HCT116 (cell line): ENCODE results near the gene CD99L2. TPM values are rescaled to one million over a fixed set of nuclear protein-coding genes. Genes with fewer than 3 reads are reported as not detected.

Experiments
- ATAC-seq: fragments of 200-7000 bp; cut with Tn5 transposase; 2 replicates; pipeline ENCODE4 v1.9.1; 2020; ENCODE audit warnings: mild to moderate bottlenecking, moderate library complexity
- BruUV-seq: library from RNA; stranded (reverse); fragments of 400-500 nt; replicated peaks from 2 replicates; lab custom pipeline; 2021; lab: Mats Ljungman, UMichigan
- CTCF ChIA-PET: fragments of 300-600 bp; sonication (Branson Sonifier 250); formaldehyde crosslinking; loops from one replicate; lab custom pipeline; 2021; ENCODE audit warnings: antibody characterized with exemption; lab: Charles Lee
- POLR2A ChIA-PET: fragments of 300-600, 350-600 bp; sonication (Branson Sonifier 250); formaldehyde crosslinking; loops from one replicate; lab custom pipeline; 2021; ENCODE audit warnings: antibody characterized with exemption; lab: Charles Lee
- RAD21 ChIA-PET, 2 experiments: fragments of 300-600 bp; sonication (Branson Sonifier 250); formaldehyde crosslinking; loops; one replicate each; lab custom pipeline; 2023; ENCODE audit warnings: low total read pairs in 2 of 2; ENCODE audit not compliant: uncharacterized antibody in 2 of 2, unreplicated experiment in 2 of 2, low non-redundant PET in 1 of 2; lab: Charles Lee
- DNase-seq: peaks from one replicate; pipeline ENCODE4 v3.0.0-alpha.2; 2010; ENCODE audit warnings: low read depth, low spot score
- H2AFZ ChIP-seq: fragments of 200-600 bp; shearing (Covaris generic), sonication (generic); 2 replicates; pipeline ENCODE4 v1.6.1; 2017; ENCODE audit warnings: low read depth, mixed run types, mixed read lengths, antibody characterized with exemption, low read length; ENCODE audit not compliant: poor library complexity, severe bottlenecking
- H3K27ac ChIP-seq: 2 replicates; pipeline ENCODE4 v1.5.1; 2012; ENCODE audit warnings: low read depth, low read length
- H3K27me3 ChIP-seq: fragments of 200-600 bp; sonication (generic); 2 replicates; pipeline ENCODE4 v1.6.1; 2016; ENCODE audit warnings: mixed run types, low read length, mixed read lengths; ENCODE audit not compliant: insufficient read depth
- H3K36me3 ChIP-seq, 2 experiments: fragments of 200-500 bp in 1 of 2; fragments of 200-600 bp in 1 of 2; sonication (Bioruptor generic) in 1 of 2; sonication (generic) in 1 of 2; 2 replicates each; pipeline versions ENCODE4 v1.5.1 to v1.6.1; 2014 to 2016; ENCODE audit warnings: low read length in 2 of 2, inconsistent platforms in 1 of 2, mixed read lengths in 1 of 2, mixed run types in 1 of 2; ENCODE audit not compliant: insufficient read depth in 2 of 2, control insufficient read depth in 1 of 2
- H3K4me1 ChIP-seq, 2 experiments: fragments of 200-600 bp in 1 of 2; sonication (generic) in 1 of 2; 2 replicates each; pipeline versions ENCODE4 v1.5.1 to v1.6.1; 2012 to 2017; ENCODE audit warnings: low read length in 2 of 2, inconsistent platforms in 1 of 2, mild to moderate bottlenecking in 1 of 2, mixed read lengths in 1 of 2, mixed run types in 1 of 2, moderate library complexity in 1 of 2; ENCODE audit not compliant: insufficient read depth in 2 of 2, control insufficient read depth in 1 of 2
- H3K4me2 ChIP-seq: fragments of 200-600 bp; sonication (generic); 2 replicates; pipeline ENCODE4 v1.6.1; 2017; ENCODE audit warnings: mixed run types, low read length, mixed read lengths
- H3K4me3 ChIP-seq, 2 experiments: fragments of 200-600 bp in 1 of 2; sonication (generic) in 1 of 2; replicated peaks in 1 of 2; 2 replicates each; pipeline ENCODE4 v1.5.1; 2011 to 2016; ENCODE audit warnings: low read length in 2 of 2, control low read depth in 1 of 2, low read depth in 1 of 2, mild to moderate bottlenecking in 1 of 2, mixed read lengths in 1 of 2, mixed run types in 1 of 2
- H3K79me2 ChIP-seq: fragments of 200-600 bp; sonication (generic); 2 replicates; pipeline ENCODE4 v1.6.1; 2017; ENCODE audit warnings: mild to moderate bottlenecking, mixed run types, low read length, moderate library complexity, mixed read lengths; ENCODE audit not compliant: insufficient read depth
- H3K9ac ChIP-seq: fragments of 200-600 bp; sonication (generic); 2 replicates; pipeline ENCODE4 v1.6.1; 2016; ENCODE audit warnings: low read length, mixed read lengths
- H3K9me2 ChIP-seq: fragments of 200-600 bp; sonication (generic), shearing (Covaris generic); 2 replicates; pipeline ENCODE4 v1.6.1; 2017; ENCODE audit warnings: mixed run types, mild to moderate bottlenecking, moderate library complexity; ENCODE audit not compliant: insufficient read depth
- H3K9me3 ChIP-seq, 2 experiments: fragments of 200-500 bp in 1 of 2; fragments of 200-600 bp in 1 of 2; sonication (Bioruptor generic) in 1 of 2; sonication (generic) in 1 of 2; 2 replicates each; pipeline ENCODE4 v1.6.1; 2014 to 2017; ENCODE audit warnings: low read length in 2 of 2, mixed read lengths in 2 of 2, inconsistent platforms in 1 of 2, low read depth in 1 of 2, mild to moderate bottlenecking in 1 of 2, mixed run types in 1 of 2, moderate library complexity in 1 of 2; ENCODE audit not compliant: control insufficient read depth in 1 of 2, insufficient read depth in 1 of 2
- H4K20me1 ChIP-seq: fragments of 200-600 bp; sonication (generic), shearing (Covaris generic); 2 replicates; pipeline ENCODE4 v1.6.1; 2017; ENCODE audit warnings: mixed run types, mild to moderate bottlenecking, moderate library complexity; ENCODE audit not compliant: insufficient read depth
- CBX3 ChIP-seq: IDR thresholded peaks from 2 replicates; pipeline ENCODE4 v1.6.1; 2012; ENCODE audit warnings: low read depth
- EZH2 ChIP-seq: fragments of 200-600 bp; sonication (generic); IDR thresholded peaks from 2 replicates; pipeline ENCODE4 v1.6.1; 2017; ENCODE audit warnings: antibody characterized with exemption, mixed run types
- EZH2phosphoT487 ChIP-seq: fragments of 200-600 bp; IDR thresholded peaks from 2 replicates; pipeline ENCODE4 v1.6.1; 2018; ENCODE audit warnings: antibody characterized with exemption, borderline replicate concordance
- FOSL1 ChIP-seq: IDR thresholded peaks from 2 replicates; pipeline ENCODE4 v1.6.1; 2012; ENCODE audit warnings: low read depth
- JUND ChIP-seq: IDR thresholded peaks from 2 replicates; pipeline ENCODE4 v1.6.1; 2012
- RAD21 ChIP-seq: IDR thresholded peaks from 2 replicates; pipeline ENCODE4 v1.6.1; 2012; ENCODE audit warnings: low read depth, mild to moderate bottlenecking
- SIN3A ChIP-seq: IDR thresholded peaks from 2 replicates; pipeline ENCODE4 v1.6.1; 2012; ENCODE audit warnings: low read depth
- SP1 ChIP-seq: IDR thresholded peaks from 2 replicates; pipeline ENCODE4 v1.6.1; 2012; ENCODE audit warnings: low read depth
- SRF ChIP-seq: IDR thresholded peaks from 2 replicates; pipeline ENCODE4 v1.6.1; 2012; ENCODE audit warnings: low read depth
- ZNF274 ChIP-seq: fragments of 200-500 bp; sonication (Bioruptor generic); IDR thresholded peaks from 2 replicates; pipeline ENCODE4 v1.6.1; 2014; ENCODE audit warnings: mild to moderate bottlenecking, low read depth, low read length, inconsistent platforms
- intact Hi-C: fragments of 100-400 bp; cut with micrococcal nuclease; formaldehyde crosslinking; loops from 2 replicates; pipeline ENCODE4 v1.10.0; 2022
- total RNA-seq: library from RNA; stranded (reverse); gene quantifications from one replicate; pipeline ENCODE4 v1.2.1, GENCODE V29; 2021; ENCODE audit not compliant: unreplicated experiment
- TF ChIP-seq, protein P1 (sequence below), 3 experiments: fragments of 200-600 bp in 1 of 3; sonication (generic) in 1 of 3; IDR thresholded peaks in 2 of 3; conservative IDR thresholded peaks in 1 of 3; 2 replicates each; pipeline ENCODE4 v1.5.1; 2012 to 2017; ENCODE audit warnings: low read depth in 2 of 3, low read length in 2 of 3, antibody characterized with exemption in 1 of 3, borderline replicate concordance in 1 of 3, control low read depth in 1 of 3, mild to moderate bottlenecking in 1 of 3, mixed read lengths in 1 of 3, mixed run types in 1 of 3, moderate library complexity in 1 of 3; ENCODE audit not compliant: insufficient read depth in 1 of 3

CD99L2 gene
- total RNA-seq, 1 experiment from 2014 or later: 6.2 TPM

GRCh38 chrX:150773117-150773516, 125.4 kb downstream of the CD99L2 start:
- intact Hi-C loops: loop anchor here (5.0 kb wide), 2 partner anchors 379 to 909 kb away; no protein-coding TSS in a partner anchor
- RAD21 ChIA-PET: interaction anchor here in 1 of 2 experiments (1.1 kb wide), 1 partner anchor 311 kb away, joined by 3 read pairs; no protein-coding TSS in a partner anchor

DNA sequence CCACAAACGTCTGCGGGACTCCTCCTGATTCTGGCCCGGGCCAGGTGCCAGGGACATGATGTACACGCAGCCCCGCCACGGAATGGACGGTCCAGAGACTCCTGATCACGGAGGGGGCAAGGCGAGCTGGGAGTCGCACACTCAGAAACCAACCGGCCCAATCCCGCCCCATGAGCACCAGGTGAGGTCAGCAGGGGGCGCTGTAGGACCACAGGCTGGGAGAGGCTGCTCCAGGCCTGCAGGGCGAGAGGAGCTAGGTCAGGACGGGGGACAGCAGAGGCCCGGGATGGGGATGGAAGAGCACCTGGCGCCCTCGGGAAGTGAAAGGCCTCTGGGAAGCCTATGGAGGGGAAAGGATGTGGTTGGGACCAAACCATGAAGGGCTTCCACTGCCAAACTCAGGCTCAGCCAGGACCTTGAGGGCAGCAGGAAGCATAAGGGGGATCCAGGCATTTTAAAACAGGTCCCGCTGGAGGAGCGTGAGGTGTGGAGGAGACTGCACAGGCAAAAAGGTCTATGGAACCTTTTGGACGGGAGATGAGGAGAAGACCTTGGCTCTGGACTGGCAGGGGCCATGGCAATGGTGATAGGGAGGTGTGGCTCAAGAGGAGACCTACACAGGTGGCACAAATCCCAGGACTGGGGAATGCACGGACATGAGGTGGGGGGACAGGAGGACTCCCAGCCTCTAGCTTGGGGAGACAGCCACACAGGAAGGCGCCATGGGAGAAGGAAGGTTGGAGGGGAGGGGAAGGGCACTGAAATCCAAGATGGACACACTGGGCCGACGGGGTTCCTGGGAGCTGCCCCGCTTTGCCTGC, 126.1 kb downstream of the CD99L2 start:
- Histone ChIP-seq H3K4me2 (no peak overlapping the region), H3K27me3 (no peaks in the 10 kb centered on the region), H3K9me3 (no peaks in the 10 kb centered on the region), H3K4me1 (no peaks in the 10 kb centered on the region), H3K27ac (no peak overlapping the region), H3K4me3 (no peak overlapping the region), H4K20me1 (no peaks in the 10 kb centered on the region), H3K9me2 (no peaks in the 10 kb centered on the region), H3K36me3 (no peaks in the 10 kb centered on the region; a peak in 1 of 4 replicates), H3K79me2 (no peaks in the 10 kb centered on the region), H3K9ac (no peak overlapping the region), H2AFZ (no peak overlapping the region)
- no TSS peak for BruUV-seq
- DNase-seq (peak; percentile 13), ATAC-seq (peak; percentile 98)
- no peak for TF ChIP-seq JUND
- no peak for TF ChIP-seq FOSL1
- TF ChIP-seq RAD21: peak; percentile 91
- no peak for TF ChIP-seq CBX3
- no peak for TF ChIP-seq SIN3A
- TF ChIP-seq, protein P1, sequence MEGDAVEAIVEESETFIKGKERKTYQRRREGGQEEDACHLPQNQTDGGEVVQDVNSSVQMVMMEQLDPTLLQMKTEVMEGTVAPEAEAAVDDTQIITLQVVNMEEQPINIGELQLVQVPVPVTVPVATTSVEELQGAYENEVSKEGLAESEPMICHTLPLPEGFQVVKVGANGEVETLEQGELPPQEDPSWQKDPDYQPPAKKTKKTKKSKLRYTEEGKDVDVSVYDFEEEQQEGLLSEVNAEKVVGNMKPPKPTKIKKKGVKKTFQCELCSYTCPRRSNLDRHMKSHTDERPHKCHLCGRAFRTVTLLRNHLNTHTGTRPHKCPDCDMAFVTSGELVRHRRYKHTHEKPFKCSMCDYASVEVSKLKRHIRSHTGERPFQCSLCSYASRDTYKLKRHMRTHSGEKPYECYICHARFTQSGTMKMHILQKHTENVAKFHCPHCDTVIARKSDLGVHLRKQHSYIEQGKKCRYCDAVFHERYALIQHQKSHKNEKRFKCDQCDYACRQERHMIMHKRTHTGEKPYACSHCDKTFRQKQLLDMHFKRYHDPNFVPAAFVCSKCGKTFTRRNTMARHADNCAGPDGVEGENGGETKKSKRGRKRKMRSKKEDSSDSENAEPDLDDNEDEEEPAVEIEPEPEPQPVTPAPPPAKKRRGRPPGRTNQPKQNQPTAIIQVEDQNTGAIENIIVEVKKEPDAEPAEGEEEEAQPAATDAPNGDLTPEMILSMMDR (IDR thresholded peaks at IDR 0.05 in 2 of 3, conservative IDR thresholded peaks at IDR 0.05 in 1 of 3; ENCODE audit: borderline replicate concordance in 1 of 3, insufficient read depth in 1 of 3, low read depth in 2 of 3, low read length in 2 of 3): peak; percentile 71 to 80 (median 74)
- ChIA-PET RAD21 (interaction anchor here (0.7 to 1.3 kb wide), 5 partner anchors 309 to 588 kb away, joined by 3 to 16 read pairs (median 3); no protein-coding TSS in a partner anchor), POLR2A (no interaction called here), CTCF (interaction anchor here (0.6 to 3.7 kb wide), 8 partner anchors 10 to 405 kb away, joined by 3 to 72 read pairs (median 4); no protein-coding TSS in a partner anchor)
- intact Hi-C loops: loop anchor here (1.0 to 5.0 kb wide), 4 partner anchors 232 to 910 kb away; no protein-coding TSS in a partner anchor

More at GRCh38 chrX:150773117-150773516, 125.4 kb downstream of the CD99L2 start:
- Histone ChIP-seq H3K27ac (no peak overlapping the region), H3K4me3 (no peak overlapping the region), H2AFZ (no peak overlapping the region), H3K9me2 (no peaks in the 10 kb centered on the region), H3K9me3 (no peaks in the 10 kb centered on the region), H3K27me3 (no peaks in the 10 kb centered on the region), H3K79me2 (no peaks in the 10 kb centered on the region), H3K4me2 (no peak overlapping the region), H3K36me3 (no peaks in the 10 kb centered on the region; a peak in 1 of 4 replicates), H3K9ac (no peak overlapping the region), H3K4me1 (no peaks in the 10 kb centered on the region), H4K20me1 (no peaks in the 10 kb centered on the region)
- no TSS peak for BruUV-seq
- no peak for ATAC-seq
- TF ChIP-seq SP1 (no peak), EZH2 (no peak), EZH2phosphoT487 (no peak), SRF (no peak), ZNF274 (no peak)
- ChIA-PET POLR2A (no interaction called here), CTCF (interaction anchor here (1.6 to 3.7 kb wide), 2 partner anchors 309 to 328 kb away, joined by 3 to 72 read pairs; no protein-coding TSS in a partner anchor)
- no peak for DNase-seq
